MM.1S (cell line): Measurements from ENCODE around the gene TGFBR2.

Experiments
- DNase-seq: peaks from one replicate; pipeline ENCODE4 v3.0.0-alpha.2; 2015
- H2AFZ ChIP-seq: fragments of 300-600 bp; sonication (generic); 2 replicates; pipeline ENCODE4 v1.6.0; 2016; ENCODE audit warnings: antibody characterized with exemption, low read length
- H3F3A ChIP-seq: fragments of 300-600 bp; sonication (generic); 2 replicates; pipeline ENCODE4 v1.6.1; 2016; ENCODE audit warnings: mild to moderate bottlenecking, antibody characterized with exemption, low read length, moderate library complexity, mixed read lengths; ENCODE audit not compliant: insufficient read depth
- H3K27ac ChIP-seq: fragments of 300-600 bp; sonication (generic); 2 replicates; pipeline ENCODE4 v1.5.1; 2016; ENCODE audit warnings: mild to moderate bottlenecking, low read length
- H3K27me3 ChIP-seq: fragments of 300-600 bp; sonication (generic); replicated peaks from 2 replicates; pipeline ENCODE4 v1.6.0; 2016; ENCODE audit warnings: low read length; ENCODE audit not compliant: insufficient read depth
- H3K36me3 ChIP-seq: fragments of 300-600 bp; sonication (generic); replicated peaks from 2 replicates; pipeline ENCODE4 v1.6.1; 2016; ENCODE audit warnings: mild to moderate bottlenecking, low read length, mixed read lengths; ENCODE audit not compliant: insufficient read depth
- H3K4me1 ChIP-seq: fragments of 300-600 bp; sonication (generic); 2 replicates; pipeline ENCODE4 v1.6.1; 2016; ENCODE audit warnings: low read length, mixed read lengths
- H3K4me2 ChIP-seq: fragments of 300-600 bp; sonication (generic); 2 replicates; pipeline ENCODE4 v1.6.0; 2016; ENCODE audit warnings: low read depth, low read length
- H3K4me3 ChIP-seq: fragments of 300-600 bp; sonication (generic); 2 replicates; pipeline ENCODE4 v1.5.1; 2016; ENCODE audit warnings: low read length, mixed read lengths
- H3K79me2 ChIP-seq: fragments of 300-600 bp; sonication (generic); 2 replicates; pipeline ENCODE4 v1.6.1; 2016; ENCODE audit warnings: mixed run types, low read length, mixed read lengths
- H3K9ac ChIP-seq: fragments of 300-600 bp; sonication (generic); 2 replicates; pipeline ENCODE4 v1.6.1; 2016; ENCODE audit warnings: low read length, mixed read lengths
- H3K9me2 ChIP-seq: fragments of 300-600 bp; sonication (generic); replicated peaks from 2 replicates; pipeline ENCODE4 v1.6.1; 2016; ENCODE audit warnings: mild to moderate bottlenecking, low read length, mixed read lengths; ENCODE audit not compliant: insufficient read depth
- H3K9me3 ChIP-seq: fragments of 300-600 bp; sonication (generic); replicated peaks from 2 replicates; pipeline ENCODE4 v1.6.1; 2016; ENCODE audit warnings: mild to moderate bottlenecking, low read length, mixed read lengths; ENCODE audit not compliant: insufficient read depth
- H4K20me1 ChIP-seq: fragments of 300-600 bp; sonication (generic); 2 replicates; pipeline ENCODE4 v1.6.1; 2016; ENCODE audit warnings: mild to moderate bottlenecking, low read length, moderate library complexity, mixed read lengths; ENCODE audit not compliant: insufficient read depth
- EZH2 ChIP-seq: fragments of 300-600 bp; sonication (generic); optimal IDR thresholded peaks from 2 replicates; pipeline ENCODE3; 2017; ENCODE audit warnings: low read depth, mild to moderate bottlenecking, antibody characterized with exemption, low read length, mixed read lengths
- EZH2phosphoT487 ChIP-seq: fragments of 300-600 bp; sonication (generic); IDR thresholded peaks from 2 replicates; pipeline ENCODE4 v1.6.1; 2018; ENCODE audit warnings: antibody characterized with exemption, low read length
- TF ChIP-seq, protein P1 (sequence below): fragments of 300-600 bp; sonication (generic); IDR thresholded peaks from 2 replicates; pipeline ENCODE4 v1.5.1; 2016; ENCODE audit warnings: antibody characterized with exemption, low read length, mixed read lengths

The TGFBR2 gene

DNA sequence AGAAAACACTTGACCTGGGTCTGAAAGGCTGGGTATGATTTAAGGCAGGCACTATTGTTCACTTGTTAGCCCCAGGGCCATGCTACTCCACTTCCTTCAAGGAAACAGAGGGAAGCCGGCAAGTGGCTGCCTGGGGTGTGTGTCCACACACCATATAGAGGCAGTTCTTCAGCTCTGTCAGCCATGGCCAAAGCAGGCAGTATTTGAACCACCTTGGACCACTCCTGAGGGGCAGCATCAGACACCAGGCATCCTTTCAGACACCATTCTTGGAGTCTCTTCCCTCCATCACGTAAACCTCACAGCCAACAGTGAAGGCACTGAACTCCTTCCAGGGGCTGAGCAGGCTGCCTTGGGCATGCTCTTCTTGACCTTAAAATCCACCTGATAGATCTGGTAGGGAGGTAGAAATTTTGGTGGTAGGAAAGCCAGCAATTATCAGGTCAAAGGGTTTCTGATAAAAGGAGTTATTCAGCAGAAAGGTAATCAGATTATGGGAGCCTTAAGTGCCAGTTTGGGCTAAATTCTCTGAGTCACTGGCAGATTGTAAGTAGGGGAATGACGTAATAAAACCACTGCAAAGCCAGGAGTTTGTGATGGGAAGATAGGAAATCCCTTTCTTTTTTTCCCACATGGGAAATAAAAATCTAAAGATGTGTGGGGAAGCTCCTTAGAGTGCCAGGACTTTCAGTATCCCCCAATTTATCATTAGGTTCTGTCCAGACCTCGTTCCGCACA lies 20.2 kb downstream of the TGFBR2 start:
- H3K4me1 ChIP-seq = peaks cover 39% of the 10 kb centered on the region

GRCh38 chr3:30628205-30628900 lies 22.0 kb downstream of the TGFBR2 start:
- Histone ChIP-seq H3K36me3 (no peaks in the 10 kb centered on the region), H3K79me2 (peaks cover 71% of the 10 kb centered on the region), H3F3A (no peaks in the 10 kb centered on the region), H3K4me1 (peaks cover 32% of the 10 kb centered on the region), H3K9me2 (no peaks in the 10 kb centered on the region), H3K4me2 (peak overlapping the region; percentile 9), H3K27ac (peak overlapping the region; percentile 38; the same call in 1 of the 2 replicates), H3K4me3 (no peak overlapping the region), H2AFZ (no peak overlapping the region), H3K9me3 (no peaks in the 10 kb centered on the region), H3K9ac (no peak overlapping the region), H4K20me1 (no peaks in the 10 kb centered on the region), H3K27me3 (no peaks in the 10 kb centered on the region)
- DNase-seq = no peak
- TF ChIP-seq EZH2phosphoT487 (no peak), EZH2 (no peak)
- TF ChIP-seq, protein P1, sequence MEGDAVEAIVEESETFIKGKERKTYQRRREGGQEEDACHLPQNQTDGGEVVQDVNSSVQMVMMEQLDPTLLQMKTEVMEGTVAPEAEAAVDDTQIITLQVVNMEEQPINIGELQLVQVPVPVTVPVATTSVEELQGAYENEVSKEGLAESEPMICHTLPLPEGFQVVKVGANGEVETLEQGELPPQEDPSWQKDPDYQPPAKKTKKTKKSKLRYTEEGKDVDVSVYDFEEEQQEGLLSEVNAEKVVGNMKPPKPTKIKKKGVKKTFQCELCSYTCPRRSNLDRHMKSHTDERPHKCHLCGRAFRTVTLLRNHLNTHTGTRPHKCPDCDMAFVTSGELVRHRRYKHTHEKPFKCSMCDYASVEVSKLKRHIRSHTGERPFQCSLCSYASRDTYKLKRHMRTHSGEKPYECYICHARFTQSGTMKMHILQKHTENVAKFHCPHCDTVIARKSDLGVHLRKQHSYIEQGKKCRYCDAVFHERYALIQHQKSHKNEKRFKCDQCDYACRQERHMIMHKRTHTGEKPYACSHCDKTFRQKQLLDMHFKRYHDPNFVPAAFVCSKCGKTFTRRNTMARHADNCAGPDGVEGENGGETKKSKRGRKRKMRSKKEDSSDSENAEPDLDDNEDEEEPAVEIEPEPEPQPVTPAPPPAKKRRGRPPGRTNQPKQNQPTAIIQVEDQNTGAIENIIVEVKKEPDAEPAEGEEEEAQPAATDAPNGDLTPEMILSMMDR = no peak

More for the DNA sequence above, 20.2 kb downstream of the TGFBR2 start:
- H3K36me3 ChIP-seq = no peaks in the 10 kb centered on the region
- no peak overlapping the region for H3K27ac ChIP-seq
- no peak overlapping the region for H2AFZ ChIP-seq
- H3F3A ChIP-seq = 0 out of 2 replicates have a peak, but pooled peaks cover 2% of the 10 kb centered on the region
- H3K9ac ChIP-seq = no peak overlapping the region
- peaks cover 68% of the 10 kb centered on the region for H3K79me2 ChIP-seq
- no peaks in the 10 kb centered on the region for H4K20me1 ChIP-seq
- H3K27me3 ChIP-seq = no peaks in the 10 kb centered on the region
- no peak overlapping the region for H3K4me3 ChIP-seq
- H3K9me2 ChIP-seq = no peaks in the 10 kb centered on the region
- TF ChIP-seq EZH2 (no peak), EZH2phosphoT487 (no peak)
- TF ChIP-seq, protein P1 = no peak
- no peaks in the 10 kb centered on the region for H3K9me3 ChIP-seq
- no peak overlapping the region for H3K4me2 ChIP-seq
- DNase-seq = no peak

- Histone ChIP-seq H3F3A (no peaks in the 10 kb centered on the region), H3K27me3 (no peaks in the 10 kb centered on the region), H3K9me3 (no peaks in the 10 kb centered on the region), H3K79me2 (peaks cover 75% of the 10 kb centered on the region), H2AFZ (no peak overlapping the region), H3K9ac (no peak overlapping the region), H3K36me3 (no peaks in the 10 kb centered on the region), H3K27ac (peak overlapping the region; percentile 38; the same call in 1 of the 2 replicates), H3K9me2 (no peaks in the 10 kb centered on the region), H4K20me1 (no peaks in the 10 kb centered on the region), H3K4me2 (peak overlapping the region; percentile 33), H3K4me1 (peaks cover 32% of the 10 kb centered on the region), H3K4me3 (no peak overlapping the region)
- no peak for DNase-seq
- TF ChIP-seq, protein P1 = peak; percentile 30; the same call in 1 of the 2 replicates
- TF ChIP-seq EZH2phosphoT487 = no peak
Observed at GRCh38 chr3:30628901-30629590, 22.6 kb downstream of the TGFBR2 start.
